OCI-LY3 (cell line): ENCODE data around the gene PREP.

ENCODE experiments used
- EZH2phosphoT487 ChIP-seq: fragments of 200-600 bp; shearing (Covaris generic); IDR thresholded peaks from 2 replicates; pipeline ENCODE4 v1.6.1; 2018; ENCODE audit warnings: antibody characterized with exemption, mixed run types, low read depth
- TF ChIP-seq, protein P1 (sequence below): fragments of 200-600, 300-600 bp; sonication (generic); IDR thresholded peaks from 2 replicates; pipeline ENCODE4 v1.5.1; 2014; ENCODE audit warnings: antibody characterized with exemption, low read length, low read depth

- TF ChIP-seq, protein P1, sequence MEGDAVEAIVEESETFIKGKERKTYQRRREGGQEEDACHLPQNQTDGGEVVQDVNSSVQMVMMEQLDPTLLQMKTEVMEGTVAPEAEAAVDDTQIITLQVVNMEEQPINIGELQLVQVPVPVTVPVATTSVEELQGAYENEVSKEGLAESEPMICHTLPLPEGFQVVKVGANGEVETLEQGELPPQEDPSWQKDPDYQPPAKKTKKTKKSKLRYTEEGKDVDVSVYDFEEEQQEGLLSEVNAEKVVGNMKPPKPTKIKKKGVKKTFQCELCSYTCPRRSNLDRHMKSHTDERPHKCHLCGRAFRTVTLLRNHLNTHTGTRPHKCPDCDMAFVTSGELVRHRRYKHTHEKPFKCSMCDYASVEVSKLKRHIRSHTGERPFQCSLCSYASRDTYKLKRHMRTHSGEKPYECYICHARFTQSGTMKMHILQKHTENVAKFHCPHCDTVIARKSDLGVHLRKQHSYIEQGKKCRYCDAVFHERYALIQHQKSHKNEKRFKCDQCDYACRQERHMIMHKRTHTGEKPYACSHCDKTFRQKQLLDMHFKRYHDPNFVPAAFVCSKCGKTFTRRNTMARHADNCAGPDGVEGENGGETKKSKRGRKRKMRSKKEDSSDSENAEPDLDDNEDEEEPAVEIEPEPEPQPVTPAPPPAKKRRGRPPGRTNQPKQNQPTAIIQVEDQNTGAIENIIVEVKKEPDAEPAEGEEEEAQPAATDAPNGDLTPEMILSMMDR = no peak
- no peak for TF ChIP-seq EZH2phosphoT487
These were observed 14.5 kb downstream of the PREP start for GRCh38 chr6:105388392-105388791.
